Measurements from ENCODE around the gene HSDL2. TPM values are rescaled to one million over a fixed set of nuclear protein-coding genes. Genes with fewer than 3 reads are reported as not detected.

HSDL2 gene
- total RNA-seq (2013; cell fraction: nucleolus; rRNA removed) = 9.7 and 11.2 TPM in 2 replicates
- total RNA-seq (2014; rRNA removed) = 22.1 and 27.2 TPM in 2 replicates
- 30.9 and 33.6 TPM in 2 replicates for total RNA-seq (2014; rRNA removed; fragmentation: Illumina TruSeq; extraction: Trizol)
- total RNA-seq (2021) = 21.9 and 23.6 TPM in 2 replicates
- 17.6 TPM for polyA plus RNA-seq (2011; ENCODE audit: low read depth)
- polyA plus RNA-seq (2011; rRNA removed) = 25.5 and 37.4 TPM in 2 replicates
- 10.2 and 11.4 TPM in 2 replicates for polyA plus RNA-seq (2011; cell fraction: cytosol; rRNA removed)
- 6.5 and 6.9 TPM in 2 replicates for polyA plus RNA-seq (2011; cell fraction: nucleus; rRNA removed)
- 20.7 and 27.3 TPM in 2 replicates for polyA plus RNA-seq (2012)
- polyA plus RNA-seq (2014; fragmentation: Illumina TruSeq; extraction: Trizol) = 28.6 and 32.6 TPM in 2 replicates
- 10 to 100 TPM; 25.4 to 28.4 TPM for polyA plus RNA-seq (2014; fragmentation: Nextera tagmentation; extraction: Ambion mirVana)
- polyA plus RNA-seq (2014; rRNA removed) = 15.8 and 20.9 TPM in 2 replicates
- polyA plus RNA-seq (2016; fragmentation: Nextera tagmentation; extraction: Ambion mirVana) = 10 to 100 TPM; 41.8 to 46.1 TPM
- 19.6 and 33.4 TPM in 2 replicates for polyA minus RNA-seq (2011; rRNA and poly(A)+ RNA removed)
- polyA minus RNA-seq (2011; cell fraction: cytosol; rRNA and poly(A)+ RNA removed) = 12.7 and 18.2 TPM in 2 replicates
- 3.6 and 6.4 TPM in 2 replicates for polyA minus RNA-seq (2011; cell fraction: nucleus; rRNA and poly(A)+ RNA removed)
- Bru-seq, nascent RNA = percentile 61 among the genes with signal in this experiment
- BruChase-seq, experiment 1, labeled RNA remaining after a 6-hour chase = percentile 61 among the genes with signal in this experiment
- BruChase-seq, experiment 2, labeled RNA remaining after a 2-hour chase = percentile 56 among the genes with signal in this experiment
- long read RNA-seq, experiment 1, transcript HSDL2-202 (11 exons, 3,350 nt) = major isoform, 11 of 14 reads
- long read RNA-seq, experiment 1, partial matches to known transcripts = 0 of 14 reads
- long read RNA-seq, experiment 1, other reads (novel, unspliced or antisense) = 3 of 14 reads
- long read RNA-seq, experiment 2, transcript HSDL2-202 (11 exons, 3,350 nt) = major isoform, 135 of 163 reads
- long read RNA-seq, experiment 2, partial matches to known transcripts = 9 of 163 reads
- long read RNA-seq, experiment 2, other reads (novel, unspliced or antisense) = 16 of 163 reads

DNA sequence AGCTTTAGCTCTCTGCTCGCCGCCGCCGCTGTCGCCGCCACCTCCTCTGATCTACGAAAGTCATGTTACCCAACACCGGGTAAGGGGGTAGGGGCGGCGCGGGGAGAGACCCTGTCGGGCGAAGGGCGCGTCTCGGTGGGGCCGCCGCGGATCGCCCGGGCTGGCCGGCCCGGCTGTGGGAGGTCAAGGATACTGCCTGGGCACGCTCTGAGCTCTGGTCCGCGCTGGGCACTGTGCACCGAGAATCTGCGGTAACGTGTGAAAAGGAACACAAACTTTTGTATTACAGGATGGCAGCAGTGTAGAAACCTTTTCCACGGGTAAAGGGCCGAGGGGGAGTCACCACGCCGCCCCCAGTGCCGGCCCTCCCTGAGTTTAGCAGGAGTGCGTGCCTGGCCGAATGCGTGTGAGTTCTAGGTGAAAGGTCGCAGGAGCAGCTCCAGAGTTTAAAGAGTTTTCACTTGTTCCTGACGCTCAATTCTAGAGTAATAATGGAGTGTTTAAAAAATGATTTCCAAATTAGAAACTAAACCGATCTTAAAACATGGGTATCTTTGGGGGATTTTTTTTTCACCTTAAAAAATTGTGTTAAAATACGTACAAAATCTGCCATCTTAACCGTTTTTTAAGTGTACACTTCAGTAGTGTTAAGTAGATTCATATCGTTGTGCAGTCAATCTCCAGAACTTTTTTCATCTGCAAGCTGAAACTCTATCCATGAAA is at the start of gene HSDL2:
TSS of gene HSDL2 (plus strand) at position 7 of the 723 bp plus-strand sequence. CDS start at position 63, 56 bp downstream.
- peak within 1 kb of the TSS; percentile 93 for H3K9ac ChIP-seq (ENCODE audit: control insufficient read depth, insufficient read depth, low read length)
- intact Hi-C loops (cut with micrococcal nuclease; ENCODE audit: unreplicated experiment) = loop anchor here (5.0 kb wide), 1 partner anchor 437 kb away; no protein-coding TSS in a partner anchor
- H3K27me3 ChIP-seq (replicated peaks in 1 of 2; ENCODE audit: control insufficient read depth in 2 of 2, insufficient read depth in 2 of 2, low read length in 1 of 2) = no peaks in the 10 kb centered on the region
- FAIRE-seq (no peak), DNase-seq (ENCODE audit: low read depth, low spot score) (no peak), ATAC-seq (peak; percentile 57)
- ChIA-PET RAD21 (ENCODE audit: unreplicated experiment) (interaction anchor here (0.6 to 2.8 kb wide), 14 partner anchors 18 to 714 kb away, joined by 3 to 11 read pairs (median 7); partner anchors contain the start of genes INIP, KIAA1958 and PTBP3), CTCF (interaction anchor here (0.8 to 2.8 kb wide), 15 partner anchors 11 to 1317 kb away, joined by 3 to 12 read pairs (median 4); no protein-coding TSS in a partner anchor), SMC1A (ENCODE audit: uncharacterized antibody, unreplicated experiment) (interaction anchor here (1.0 to 2.9 kb wide), 6 partner anchors 19 to 621 kb away, joined by 3 to 24 read pairs (median 6); no protein-coding TSS in a partner anchor), POLR2A (interaction anchor here (0.6 to 2.4 kb wide), 7 partner anchors 13 to 338 kb away, joined by 3 to 7 read pairs (median 4); partner anchors contain the start of genes INIP and PTBP3)
- peak within 1 kb of the TSS; percentile 95 for H3K27ac ChIP-seq (ENCODE audit: control insufficient read depth, insufficient read depth)
- no peaks in the 10 kb centered on the region for H4K20me1 ChIP-seq (ENCODE audit: control insufficient read depth, insufficient read depth)
- H3K9me3 ChIP-seq (replicated peaks; ENCODE audit: control insufficient read depth, insufficient read depth, low read length) = no peaks in the 10 kb centered on the region
- H3K79me2 ChIP-seq (ENCODE audit: control insufficient read depth, insufficient read depth, low read length) = peaks cover 33% of the 10 kb centered on the region
- in situ Hi-C loops (cut with MboI) = no loop called here
- H3K4me2 ChIP-seq (ENCODE audit: control insufficient read depth, insufficient read depth) = peak within 1 kb of the TSS; percentile 93
- BruUV-seq (replicated peaks) = TSS peak; percentile 73
- peak within 1 kb of the TSS; percentile 95 for H2AFZ ChIP-seq (ENCODE audit: control insufficient read depth, low read depth, low read length)
- no peaks in the 10 kb centered on the region for H3K36me3 ChIP-seq (ENCODE audit: control insufficient read depth in 2 of 2, insufficient read depth in 2 of 2, low read length in 1 of 2)
- H3K4me3 ChIP-seq = peak within 1 kb of the TSS; percentile 88
- 2% methylated on average over 39 of the region's 43 CpGs for WGBS (ENCODE audit: insufficient coverage, insufficient replicate concordance, low lambda C conversion rate, missing lambda C conversion rate)
- peaks cover 17% of the 10 kb centered on the region for H3K4me1 ChIP-seq (ENCODE audit: control insufficient read depth, insufficient read depth, low read length)
- TF ChIP-seq RB1 (IDR thresholded peaks at IDR 0.05; ENCODE audit: borderline replicate concordance) = peak; percentile 25; the same call in 1 of the 2 replicates
- 0 out of 2 replicates have a peak, but pooled peaks have one; percentile 4 for TF ChIP-seq CREB1 (IDR thresholded peaks at IDR 0.05; ENCODE audit: low read depth)
- no peak for TF ChIP-seq SUZ12 (IDR thresholded peaks at IDR 0.05; ENCODE audit: unreplicated experiment)
- TF ChIP-seq DPF2 (IDR thresholded peaks at IDR 0.05) = 0 out of 2 replicates have a peak, but pooled peaks have one; percentile 4
- peak; percentile 68 for TF ChIP-seq NR2F1 (conservative IDR thresholded peaks at IDR 0.05)
- 0 out of 2 replicates have a peak, but pooled peaks have one; percentile 38 for TF ChIP-seq NR2C1 (IDR thresholded peaks at IDR 0.05)
- no peak for TF ChIP-seq MTA2 (IDR thresholded peaks at IDR 0.05; ENCODE audit: low read depth)
- TF ChIP-seq EGR1 (IDR thresholded peaks at IDR 0.05; ENCODE audit: borderline replicate concordance in 1 of 2, low read depth in 2 of 2, low read length in 2 of 2) = 0 out of 3 replicates have a peak, but pooled peaks of 1 of the 2 experiments have one; percentile 18
- TF ChIP-seq EED (IDR thresholded peaks at IDR 0.05; ENCODE audit: low read depth) = 0 out of 2 replicates have a peak, but pooled peaks have one; percentile 24
- TF ChIP-seq, protein P1, sequence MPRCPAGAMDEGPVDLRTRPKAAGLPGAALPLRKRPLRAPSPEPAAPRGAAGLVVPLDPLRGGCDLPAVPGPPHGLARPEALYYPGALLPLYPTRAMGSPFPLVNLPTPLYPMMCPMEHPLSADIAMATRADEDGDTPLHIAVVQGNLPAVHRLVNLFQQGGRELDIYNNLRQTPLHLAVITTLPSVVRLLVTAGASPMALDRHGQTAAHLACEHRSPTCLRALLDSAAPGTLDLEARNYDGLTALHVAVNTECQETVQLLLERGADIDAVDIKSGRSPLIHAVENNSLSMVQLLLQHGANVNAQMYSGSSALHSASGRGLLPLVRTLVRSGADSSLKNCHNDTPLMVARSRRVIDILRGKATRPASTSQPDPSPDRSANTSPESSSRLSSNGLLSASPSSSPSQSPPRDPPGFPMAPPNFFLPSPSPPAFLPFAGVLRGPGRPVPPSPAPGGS (IDR thresholded peaks at IDR 0.05; ENCODE audit: borderline replicate concordance, insufficient read depth, low read depth, low read length, poor library complexity, severe bottlenecking) = no peak
- TF ChIP-seq, protein P2, sequence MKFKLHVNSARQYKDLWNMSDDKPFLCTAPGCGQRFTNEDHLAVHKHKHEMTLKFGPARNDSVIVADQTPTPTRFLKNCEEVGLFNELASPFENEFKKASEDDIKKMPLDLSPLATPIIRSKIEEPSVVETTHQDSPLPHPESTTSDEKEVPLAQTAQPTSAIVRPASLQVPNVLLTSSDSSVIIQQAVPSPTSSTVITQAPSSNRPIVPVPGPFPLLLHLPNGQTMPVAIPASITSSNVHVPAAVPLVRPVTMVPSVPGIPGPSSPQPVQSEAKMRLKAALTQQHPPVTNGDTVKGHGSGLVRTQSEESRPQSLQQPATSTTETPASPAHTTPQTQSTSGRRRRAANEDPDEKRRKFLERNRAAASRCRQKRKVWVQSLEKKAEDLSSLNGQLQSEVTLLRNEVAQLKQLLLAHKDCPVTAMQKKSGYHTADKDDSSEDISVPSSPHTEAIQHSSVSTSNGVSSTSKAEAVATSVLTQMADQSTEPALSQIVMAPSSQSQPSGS (IDR thresholded peaks at IDR 0.05; ENCODE audit: low read length) = peak; percentile 1; the same call in 1 of the 2 replicates
- peak; percentile 43; the same call in 1 of the 2 replicates for TF ChIP-seq ASH2L (IDR thresholded peaks at IDR 0.05; ENCODE audit: borderline replicate concordance, low read depth)
- 0 out of 2 replicates have a peak, but pooled peaks have one; percentile 51 for TF ChIP-seq SIN3A (IDR thresholded peaks at IDR 0.05; ENCODE audit: low read depth, low read length)
- TF ChIP-seq LARP7 (IDR thresholded peaks at IDR 0.05) = peak; percentile 30; the same call in 1 of the 2 replicates
- TF ChIP-seq RUNX3 (IDR thresholded peaks at IDR 0.05; ENCODE audit: low read length) = peak; percentile 43
